ENCODE data around the gene ARID3C.

DNA sequence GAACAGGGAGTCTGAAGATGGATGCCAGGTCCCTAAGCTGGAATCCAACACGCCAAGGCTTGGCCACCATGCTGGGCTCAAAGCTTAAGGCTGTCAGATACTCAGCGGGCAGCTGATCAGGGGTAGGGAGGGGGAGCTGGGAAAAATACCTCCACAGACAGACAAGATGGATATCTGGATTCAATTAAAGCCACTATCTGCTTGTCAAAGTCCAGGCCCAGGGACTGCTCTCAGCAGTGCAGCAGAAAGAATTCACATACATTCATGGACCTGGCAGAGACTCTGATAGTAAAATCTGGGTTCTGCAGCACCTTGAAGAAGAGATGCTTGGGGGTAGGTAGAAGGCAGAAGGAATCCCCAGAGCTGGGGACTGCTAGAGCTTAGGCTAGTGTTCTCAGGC lies 13.7 kb downstream of the ARID3C start:
- TF ChIP-seq, protein P1, sequence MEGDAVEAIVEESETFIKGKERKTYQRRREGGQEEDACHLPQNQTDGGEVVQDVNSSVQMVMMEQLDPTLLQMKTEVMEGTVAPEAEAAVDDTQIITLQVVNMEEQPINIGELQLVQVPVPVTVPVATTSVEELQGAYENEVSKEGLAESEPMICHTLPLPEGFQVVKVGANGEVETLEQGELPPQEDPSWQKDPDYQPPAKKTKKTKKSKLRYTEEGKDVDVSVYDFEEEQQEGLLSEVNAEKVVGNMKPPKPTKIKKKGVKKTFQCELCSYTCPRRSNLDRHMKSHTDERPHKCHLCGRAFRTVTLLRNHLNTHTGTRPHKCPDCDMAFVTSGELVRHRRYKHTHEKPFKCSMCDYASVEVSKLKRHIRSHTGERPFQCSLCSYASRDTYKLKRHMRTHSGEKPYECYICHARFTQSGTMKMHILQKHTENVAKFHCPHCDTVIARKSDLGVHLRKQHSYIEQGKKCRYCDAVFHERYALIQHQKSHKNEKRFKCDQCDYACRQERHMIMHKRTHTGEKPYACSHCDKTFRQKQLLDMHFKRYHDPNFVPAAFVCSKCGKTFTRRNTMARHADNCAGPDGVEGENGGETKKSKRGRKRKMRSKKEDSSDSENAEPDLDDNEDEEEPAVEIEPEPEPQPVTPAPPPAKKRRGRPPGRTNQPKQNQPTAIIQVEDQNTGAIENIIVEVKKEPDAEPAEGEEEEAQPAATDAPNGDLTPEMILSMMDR (conservative IDR thresholded peaks at IDR 0.05; ENCODE audit: low read length): no peak
- TF ChIP-seq EZH2phosphoT487 (IDR thresholded peaks at IDR 0.05; ENCODE audit: borderline replicate concordance, low read depth, low read length): no peak

Data from OCI-LY7 (cell line).